IMR-90 (cell line): ENCODE data around the gene ZC3H7B. TPM values are rescaled to one million over a fixed set of nuclear protein-coding genes. Genes with fewer than 3 reads are reported as not detected.

Experiments used
- ATAC-seq: fragments of 200-7000 bp; cut with Tn5 transposase; 2 replicates; pipeline ENCODE4 v1.9.1; 2020; ENCODE audit warnings: low read depth, mild to moderate bottlenecking, moderate library complexity
- BruUV-seq: library from RNA; stranded (reverse); fragments of 400-500 nt; replicated peaks from 2 replicates; lab custom pipeline; 2021; lab: Mats Ljungman, UMichigan
- CTCF ChIA-PET: fragments of 300-600 bp; formaldehyde crosslinking; extraction: SDS; loops from one replicate; lab custom pipeline; 2021; ENCODE audit warnings: antibody characterized with exemption; lab: Yijun Ruan, JAX
- POLR2A ChIA-PET: fragments of 300-600 bp; sonication (Branson Sonifier 250); formaldehyde crosslinking; loops from one replicate; lab custom pipeline; 2022; ENCODE audit warnings: antibody characterized with exemption; ENCODE audit not compliant: unreplicated experiment; lab: Charles Lee
- DNase-seq: peaks from one replicate; pipeline ENCODE4 v3.0.0; 2013
- H2AFZ ChIP-seq: replicated peaks from 2 replicates; pipeline ENCODE3; 2013; ENCODE audit warnings: low read length, mild to moderate bottlenecking; ENCODE audit not compliant: poor library complexity
- H2AK5ac ChIP-seq: 2 replicates; pipeline ENCODE4 v1.6.1; 2013; ENCODE audit warnings: low read depth, low read length, inconsistent platforms
- H2AK9ac ChIP-seq: replicated peaks from 2 replicates; pipeline ENCODE3; 2013; ENCODE audit warnings: mild to moderate bottlenecking, low read depth, low read length, moderate library complexity; ENCODE audit not compliant: poor library complexity
- H2BK120ac ChIP-seq: 2 replicates; pipeline ENCODE4 v1.6.1; 2013; ENCODE audit warnings: low read depth, low read length, inconsistent platforms
- H2BK15ac ChIP-seq: 3 replicates; pipeline ENCODE4 v1.6.1; 2013; ENCODE audit warnings: low read depth, low read length, inconsistent platforms
- H2BK20ac ChIP-seq: 2 replicates; pipeline ENCODE4 v1.6.1; 2013; ENCODE audit warnings: low read depth, mild to moderate bottlenecking, inconsistent platforms, low read length, moderate library complexity
- H2BK5ac ChIP-seq: 2 replicates; pipeline ENCODE4 v1.6.1; 2013; ENCODE audit warnings: mild to moderate bottlenecking, low read depth, low read length, inconsistent platforms; ENCODE audit not compliant: poor library complexity, severe bottlenecking
- H3K14ac ChIP-seq: replicated peaks from 2 replicates; pipeline ENCODE4 v1.6.1; 2013; ENCODE audit warnings: low read depth, low read length, inconsistent platforms
- H3K18ac ChIP-seq: 2 replicates; pipeline ENCODE4 v1.6.1; 2013; ENCODE audit warnings: low read depth, low read length, control low read depth
- H3K23ac ChIP-seq: 2 replicates; pipeline ENCODE4 v1.6.1; 2013; ENCODE audit warnings: low read depth, low read length, inconsistent platforms
- H3K27ac ChIP-seq: 2 replicates; pipeline ENCODE4 v1.5.1; 2013; ENCODE audit warnings: mild to moderate bottlenecking, control low read depth, low read length; ENCODE audit not compliant: insufficient read depth
- H3K27me3 ChIP-seq: 2 replicates; pipeline ENCODE4 v1.6.1; 2013; ENCODE audit warnings: low read length; ENCODE audit not compliant: control insufficient read depth, insufficient read depth
- H3K36me3 ChIP-seq: 2 replicates; pipeline ENCODE4 v1.6.1; 2013; ENCODE audit warnings: low read length, mixed read lengths; ENCODE audit not compliant: control insufficient read depth, insufficient read depth
- H3K4ac ChIP-seq: 2 replicates; pipeline ENCODE4 v1.6.1; 2013; ENCODE audit warnings: low read depth, low read length, inconsistent platforms
- H3K4me1 ChIP-seq: 2 replicates; pipeline ENCODE4 v1.6.1; 2013; ENCODE audit warnings: low read length, mixed read lengths; ENCODE audit not compliant: control insufficient read depth, insufficient read depth
- H3K4me2 ChIP-seq: 2 replicates; pipeline ENCODE4 v1.6.1; 2013; ENCODE audit warnings: low read depth, mild to moderate bottlenecking, control low read depth, low read length, moderate library complexity
- H3K4me3 ChIP-seq: 2 replicates; pipeline ENCODE4 v1.5.1; 2013; ENCODE audit warnings: low read depth, mild to moderate bottlenecking, control low read depth, low read length, moderate library complexity; ENCODE audit not compliant: insufficient read depth
- H3K56ac ChIP-seq: 2 replicates; pipeline ENCODE4 v1.6.1; 2013; ENCODE audit warnings: low read length, inconsistent platforms; ENCODE audit not compliant: insufficient read depth; ENCODE audit errors: extremely low read depth
- H3K79me1 ChIP-seq, 2 experiments: 2 replicates each; pipeline ENCODE4 v1.6.1; 2013; ENCODE audit warnings: low read length in 2 of 2, inconsistent platforms in 1 of 2, low read depth in 1 of 2
- H3K9ac ChIP-seq: 2 replicates; pipeline ENCODE4 v1.6.1; 2013; ENCODE audit warnings: low read depth, low read length, control low read depth
- H3K9me1 ChIP-seq: 2 replicates; pipeline ENCODE4 v1.6.1; 2013; ENCODE audit warnings: low read length, inconsistent platforms; ENCODE audit not compliant: insufficient read depth
- H3K9me3 ChIP-seq: 2 replicates; pipeline ENCODE4 v1.6.1; 2013; ENCODE audit warnings: low read length; ENCODE audit not compliant: control insufficient read depth, insufficient read depth
- H4K20me1 ChIP-seq: 2 replicates; pipeline ENCODE4 v1.6.1; 2013; ENCODE audit warnings: low read length, inconsistent platforms; ENCODE audit not compliant: insufficient read depth
- H4K5ac ChIP-seq: 2 replicates; pipeline ENCODE4 v1.6.1; 2013; ENCODE audit warnings: mild to moderate bottlenecking, low read depth, low read length, control low read depth
- H4K8ac ChIP-seq, 2 experiments: 2 replicates each; pipeline ENCODE4 v1.6.1; 2013; ENCODE audit warnings: low read depth in 2 of 2, low read length in 2 of 2, control low read depth in 1 of 2, inconsistent platforms in 1 of 2
- H4K91ac ChIP-seq: 2 replicates; pipeline ENCODE4 v1.6.1; 2013; ENCODE audit warnings: low read depth, low read length, inconsistent platforms; ENCODE audit not compliant: insufficient read depth
- BHLHE40 ChIP-seq: fragments of 150-350 bp; IDR thresholded peaks from 2 replicates; pipeline ENCODE4 v1.6.1; 2016; ENCODE audit warnings: mild to moderate bottlenecking, low read depth, low read length
- CEBPB ChIP-seq: IDR thresholded peaks from 2 replicates; pipeline ENCODE4 v1.6.1; 2012; ENCODE audit warnings: low read depth, low read length, improper control_type of control experiment
- CTCF ChIP-seq: conservative IDR thresholded peaks from 2 replicates; pipeline ENCODE4 v1.5.1; 2012; ENCODE audit warnings: mild to moderate bottlenecking, low read depth, low read length, improper control_type of control experiment
- ELK1 ChIP-seq: fragments of 150-350 bp; IDR thresholded peaks from 2 replicates; pipeline ENCODE4 v1.6.1; 2016; ENCODE audit warnings: low read depth, mild to moderate bottlenecking, low read length, moderate library complexity, borderline replicate concordance
- WGBS, 2 experiments: methylation state at CpG; one replicate each; pipeline versions ENCODE4 v1.1.5 to v1.1.7; 2013; ENCODE audit warnings: missing lambda C conversion rate in 2 of 2; ENCODE audit not compliant: insufficient read length in 1 of 2; ENCODE audit errors: extremely low coverage in 2 of 2; 5-methylcytosine and 5-hydroxymethylcytosine counted together
- dilution Hi-C: fragments of 300-500 bp; cut with HindIII; formaldehyde crosslinking; loops from one replicate; pipeline ENCODE4 v1.14.3; 2018; ENCODE audit warnings: low sequenced_read_pairs; ENCODE audit not compliant: unreplicated experiment
- in situ Hi-C: fragments of 300-500 bp; cut with MboI; formaldehyde crosslinking; loops from 3 replicates; pipeline ENCODE4 v1.14.3; 2019; ENCODE audit warnings: low sequenced_read_pairs, inconsistent platforms, mixed read lengths
- intact Hi-C: fragments of 100-400 bp; cut with micrococcal nuclease; formaldehyde crosslinking; loops from 2 replicates; pipeline ENCODE4 v1.10.0; 2022
- polyA plus RNA-seq, 3 experiments: library from polyadenylated mRNA; depleted of rRNA; stranded (reverse); fragments of >200 nt; gene quantifications; 2 replicates each; pipeline ENCODE4 v1.2.3, GENCODE V29; 2012; ENCODE audit warnings: low replicate concordance in 1 of 3
- total RNA-seq: library from RNA; depleted of rRNA; stranded (reverse); fragments of >200 nt; gene quantifications from 2 replicates; pipeline ENCODE4 v1.2.3, GENCODE V29; 2012

The ZC3H7B gene
- total and polyA plus RNA-seq, 2 of the 4 experiments (the other 2 are of a cell fraction), result 37.6 to 72.3 TPM

- Histone ChIP-seq H2BK15ac (no peak overlapping the region), H3K14ac (no peak overlapping the region; the same call in 1 of the 2 replicates), H3K4me1 (peaks cover 9% of the 10 kb centered on the region), H3K4ac (no peak overlapping the region), H3K56ac (no peak overlapping the region), H3K36me3 (peaks cover 7% of the 10 kb centered on the region), H4K8ac (no peak overlapping the region), H3K18ac (no peak overlapping the region), H3K4me3 (peak overlapping the region; percentile 64), H3K9ac (peak overlapping the region; percentile 74), H2BK5ac (no peak overlapping the region), H2BK20ac (no peak overlapping the region), H3K9me1 (no peaks in the 10 kb centered on the region), H4K20me1 (no peaks in the 10 kb centered on the region), H4K5ac (peak overlapping the region; percentile 9; the same call in 1 of the 2 replicates), H2BK120ac (no peak overlapping the region), H3K23ac (peak overlapping the region; percentile 32; the same call in 1 of the 2 replicates), H4K91ac (no peak overlapping the region), H2AK9ac (peak overlapping the region; percentile 60), H2AK5ac (peak overlapping the region; percentile 56; the same call in 1 of the 2 replicates), H3K27me3 (no peaks in the 10 kb centered on the region), H3K27ac (no peak overlapping the region), H3K4me2 (peak overlapping the region; percentile 83), H2AFZ (peak overlapping the region; percentile 89), H3K9me3 (no peaks in the 10 kb centered on the region), H3K79me1 (peaks cover 13 to 31% of the 10 kb centered on the region in 2 experiments)
- ChIA-PET POLR2A (no interaction called here), CTCF (no interaction called here)
- no peak for ATAC-seq
- intact Hi-C loops, result no loop called here
- TF ChIP-seq CEBPB, result no peak
- no peak for TF ChIP-seq CTCF
- TF ChIP-seq BHLHE40, result no peak
- no peak for TF ChIP-seq ELK1
- in situ Hi-C loops, result no loop called here
- no CpG with 5 or more reads among the region's 5 CpGs for WGBS, 2 experiments
- dilution Hi-C loops, result no loop called here
- DNase-seq, result no peak
- no TSS peak for BruUV-seq
Measured at GRCh38 chr22:41383085-41383484, 81.8 kb downstream of the ZC3H7B start.
